Measurements from ENCODE around the gene TANGO2.

The TANGO2 gene

GRCh38 chr22:20109411-20110358, 88.8 kb downstream of the TANGO2 start:
- no peak for DNase-seq

GRCh38 chr22:20110359-20110985, 89.6 kb downstream of the TANGO2 start:
- no peak for DNase-seq

- no peak for DNase-seq
Measured at GRCh38 chr22:20111045-20111688, 90.3 kb downstream of the TANGO2 start.

GRCh38 chr22:20111689-20112622, 91.0 kb downstream of the TANGO2 start:
- no peak for DNase-seq

GRCh38 chr22:20112623-20113511, 92.0 kb downstream of the TANGO2 start:
- DNase-seq, result no peak

- DNase-seq, result no peak
Measured at GRCh38 chr22:20113551-20114310, 92.8 kb downstream of the TANGO2 start.

- no peak for DNase-seq
Measured at GRCh38 chr22:20114506-20115475, 93.9 kb downstream of the TANGO2 start.

GRCh38 chr22:20115691-20116375, 94.9 kb downstream of the TANGO2 start, which contains the start of gene RANBP1:
RANBP1 (plus strand) TSS chr22:20116104; CDS start chr22:20116185, 81 bp downstream.
- no peak for DNase-seq

- no peak for DNase-seq
Measured at GRCh38 chr22:20116376-20116950, 95.6 kb downstream of the TANGO2 start.
